Testis (tissue), 2 donors: Measurements from ENCODE around the gene PCED1A.

Source experiments
- CTCF ChIP-seq, 3 experiments: fragments of 450-650 bp in 2 of 3; fragments of 200-600 bp in 1 of 3; sonication (generic) in 1 of 3; IDR thresholded peaks; one replicate each; pipeline ENCODE4 v1.5.1; 2016 to 2019; ENCODE audit warnings: antibody characterized with exemption in 3 of 3, mild to moderate bottlenecking in 2 of 3, moderate library complexity in 1 of 3
- POLR2A ChIP-seq: fragments of 450-650 bp; IDR thresholded peaks from one replicate; pipeline ENCODE4 v1.6.1; 2017; ENCODE audit warnings: antibody characterized with exemption, mild to moderate bottlenecking, moderate library complexity

- TF ChIP-seq CTCF (IDR thresholded peaks at IDR 0.05): no peak
- no peak for TF ChIP-seq POLR2A
These were observed 14.7 kb downstream of the PCED1A start for GRCh38 chr20:2825761-2826160.
